Activated T-helper 1 cell treated with anti-CD3 and anti-CD28 coated beads, Interleukin-12 subunit alpha, Interleukin-12 subunit beta, Interleukin-2, Interleukin-4 antibody, amounts not matched to agents 30 ng/mL and 10 ng/mL and 1 ng/mL, durations not matched to agents 14 hours and 24 hours and 36 hours (primary cell): ENCODE data around the gene PROC. TPM values are rescaled to one million over a fixed set of nuclear protein-coding genes. Genes with fewer than 3 reads are reported as not detected.

Experiments used
- DNase-seq: peaks from one replicate; pipeline ENCODE4 v3.0.0; 2021; ENCODE audit warnings: low spot score
- H3K27ac Mint-ChIP-seq: one replicate; pipeline ENCODE4 v1.8.0; 2021; ENCODE audit warnings: mild to moderate bottlenecking, mixed read lengths
- H3K27me3 Mint-ChIP-seq: one replicate; pipeline ENCODE4 v1.8.0; 2022; ENCODE audit warnings: mild to moderate bottlenecking, moderate library complexity, mixed read lengths; ENCODE audit not compliant: insufficient read depth
- H3K36me3 Mint-ChIP-seq: one replicate; pipeline ENCODE4 v1.8.0; 2021; ENCODE audit warnings: low read depth, mixed read lengths
- H3K4me1 Mint-ChIP-seq: one replicate; pipeline ENCODE4 v1.8.0; 2021; ENCODE audit warnings: low read depth, mixed read lengths
- H3K4me3 Mint-ChIP-seq: one replicate; pipeline ENCODE4 v1.8.0; 2021; ENCODE audit warnings: mild to moderate bottlenecking, moderate library complexity, mixed read lengths
- H3K9me3 Mint-ChIP-seq: one replicate; pipeline ENCODE4 v1.8.0; 2021; ENCODE audit warnings: mixed read lengths
- intact Hi-C: fragments of 100-400 bp; cut with micrococcal nuclease; formaldehyde crosslinking; loops from one replicate; pipeline ENCODE4 v1.15.1; 2024
- total RNA-seq: library from RNA; stranded (reverse); gene quantifications from 2 replicates; pipeline ENCODE4 v1.2.3, GENCODE V29; 2022

Gene PROC
- total RNA-seq, 1 donor from 2014 or later = 0.29 TPM

DNA sequence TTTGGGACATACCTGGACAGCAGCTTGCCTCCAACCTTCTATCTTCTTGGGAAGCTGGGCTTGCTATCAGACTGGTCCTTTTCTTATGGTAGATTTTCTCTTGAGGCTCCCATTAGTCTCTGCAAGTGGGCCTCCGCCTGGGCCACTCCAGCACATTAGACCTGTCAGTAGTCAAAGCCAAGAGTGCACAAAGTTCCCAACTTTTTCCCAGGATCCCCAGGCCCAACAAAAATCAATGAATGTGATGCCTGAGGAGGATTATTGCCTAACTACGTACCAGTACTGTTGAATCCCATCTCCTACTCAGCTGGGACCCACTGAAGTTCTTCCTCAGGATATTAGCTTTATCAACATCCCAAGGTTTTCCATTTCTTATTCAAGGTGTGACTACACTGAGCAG, 51.7 kb downstream of the PROC start:
- intact Hi-C loops = loop anchor here (10.0 kb wide), 1 partner anchor 385 kb away; no protein-coding TSS in a partner anchor
- Mint-ChIP-seq H3K9me3 (no peaks in the 10 kb centered on the region), H3K4me1 (peaks cover 20% of the 10 kb centered on the region), H3K4me3 (no peak overlapping the region), H3K27me3 (no peaks in the 10 kb centered on the region), H3K36me3 (peaks cover 19% of the 10 kb centered on the region), H3K27ac (no peak overlapping the region)
- no peak for DNase-seq

DNA sequence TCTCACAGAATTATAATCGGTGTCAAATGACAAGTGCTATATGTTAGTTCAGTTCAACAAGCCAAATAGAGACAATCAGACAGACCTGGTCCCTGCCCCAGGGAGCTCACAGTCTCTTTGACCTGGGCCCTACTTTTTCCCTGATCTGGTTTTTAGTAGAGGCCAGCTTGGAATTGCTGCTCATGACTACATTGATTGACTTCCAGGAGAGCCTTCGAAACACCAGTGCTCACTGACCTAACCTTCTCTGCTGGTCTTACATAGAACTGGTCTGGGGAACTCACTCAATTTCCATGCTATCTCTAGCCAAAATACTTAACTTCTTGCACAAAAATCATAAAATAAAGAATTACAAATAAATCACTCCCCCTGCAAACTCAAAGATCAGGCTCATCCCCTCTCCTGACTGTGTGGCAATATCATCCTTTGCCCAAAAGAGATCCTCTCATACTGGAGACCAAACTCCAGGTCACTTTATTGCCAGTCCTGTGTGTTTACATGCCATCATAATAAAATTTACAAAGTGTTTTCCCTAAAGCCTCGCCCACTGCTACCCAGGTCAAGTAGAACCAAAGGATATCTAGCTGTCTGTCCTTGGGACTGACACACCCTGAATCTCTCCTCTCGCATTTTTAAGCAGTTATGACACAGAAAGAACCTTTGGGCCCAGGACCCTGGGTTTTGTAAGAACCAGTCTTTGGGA, 53.2 kb downstream of the PROC start:
- no peak overlapping the region for H3K4me3 Mint-ChIP-seq
- intact Hi-C loops = loop anchor here (10.0 kb wide), 1 partner anchor 387 kb away; no protein-coding TSS in a partner anchor
- no peak overlapping the region for H3K27ac Mint-ChIP-seq
- H3K36me3 Mint-ChIP-seq = peaks cover 28% of the 10 kb centered on the region
- DNase-seq = no peak
- no peaks in the 10 kb centered on the region for H3K27me3 Mint-ChIP-seq
- peaks cover 8% of the 10 kb centered on the region for H3K9me3 Mint-ChIP-seq
- peaks cover 11% of the 10 kb centered on the region for H3K4me1 Mint-ChIP-seq

DNA sequence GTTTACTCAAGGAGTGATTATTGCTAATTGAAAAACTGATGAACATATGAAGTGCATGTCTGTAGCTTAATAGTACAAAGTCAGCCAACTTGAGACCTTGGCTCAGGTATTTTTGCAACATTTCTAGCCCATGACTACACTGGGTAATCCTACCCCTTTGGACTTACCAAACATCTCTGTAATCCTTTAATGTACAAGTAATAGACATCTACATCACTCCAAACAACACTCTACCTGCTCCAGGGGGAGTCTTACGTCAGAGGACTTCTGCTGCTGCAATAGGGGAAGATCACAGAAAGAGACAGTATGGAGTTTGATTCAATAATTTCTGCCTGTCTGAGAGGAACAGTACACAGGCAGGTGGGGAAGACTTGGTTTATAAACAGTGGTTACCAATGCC, 54.0 kb downstream of the PROC start:
- Mint-ChIP-seq H3K27ac (no peak overlapping the region), H3K36me3 (peaks cover 28% of the 10 kb centered on the region), H3K9me3 (peaks cover 8% of the 10 kb centered on the region), H3K4me3 (no peak overlapping the region), H3K4me1 (peaks cover 11% of the 10 kb centered on the region), H3K27me3 (no peaks in the 10 kb centered on the region)
- DNase-seq = no peak
- intact Hi-C loops = loop anchor here (10.0 kb wide), 1 partner anchor 387 kb away; no protein-coding TSS in a partner anchor

DNA sequence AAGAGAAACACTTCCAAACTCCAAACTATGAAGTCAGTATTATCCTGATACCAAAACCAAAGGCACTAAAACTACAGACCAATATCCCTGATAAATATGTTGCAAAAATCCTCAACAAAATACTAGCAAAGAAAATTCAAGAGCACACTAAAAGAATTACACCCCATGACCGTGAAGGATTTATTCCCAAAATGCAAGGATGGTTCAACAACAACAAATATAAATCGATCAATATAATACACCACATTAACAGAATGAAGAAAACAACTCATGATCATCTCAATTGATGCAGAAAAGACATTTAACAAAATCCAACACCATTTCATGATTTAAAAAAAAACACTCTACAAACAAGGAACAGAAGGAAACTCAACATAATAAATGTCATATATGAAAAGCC, 57.6 kb downstream of the PROC start:
- Mint-ChIP-seq H3K4me1 (no peaks in the 10 kb centered on the region), H3K27me3 (no peaks in the 10 kb centered on the region), H3K4me3 (no peak overlapping the region), H3K36me3 (peaks cover 15% of the 10 kb centered on the region), H3K9me3 (peaks cover 8% of the 10 kb centered on the region), H3K27ac (peak overlapping the region; percentile 15)
- no peak for DNase-seq
- intact Hi-C loops = loop anchor here (10.0 kb wide), 1 partner anchor 391 kb away; no protein-coding TSS in a partner anchor

Other genes with a start within 250 kb of the PROC start
- not detected in 2 replicates for gene CYP27C1, start 198.1 kb upstream of the PROC start, total RNA-seq
- gene ERCC3, start 124.3 kb upstream of the PROC start, total RNA-seq = 63.1 and 65.5 TPM in 2 replicates
- 64.1 and 66.1 TPM in 2 replicates for gene MAP3K2, start 30.5 kb upstream of the PROC start, total RNA-seq
- 52.3 and 57.6 TPM in 2 replicates for gene IWS1, start 108.1 kb downstream of the PROC start, total RNA-seq
- 0.10 and 0.12 TPM in 2 replicates for gene MYO7B, start 117.3 kb downstream of the PROC start, total RNA-seq
- not detected in 2 replicates for gene GPR17, start 227.7 kb downstream of the PROC start, total RNA-seq